DND-41 (cell line): ENCODE measurements around the gene MBNL2.

Experiments
- EZH2 ChIP-seq: IDR thresholded peaks from 3 replicates; pipeline ENCODE4 v1.6.1; 2012; ENCODE audit warnings: borderline replicate concordance, low read depth, mild to moderate bottlenecking, moderate library complexity, low read length, inconsistent platforms; ENCODE audit not compliant: severe bottlenecking
- TF ChIP-seq, protein P1 (sequence below): IDR thresholded peaks from 2 replicates; pipeline ENCODE4 v1.5.1; 2012; ENCODE audit warnings: borderline replicate concordance, low read length, moderate library complexity, mild to moderate bottlenecking; ENCODE audit not compliant: poor library complexity, severe bottlenecking; ENCODE audit errors: extremely low read depth

DNA sequence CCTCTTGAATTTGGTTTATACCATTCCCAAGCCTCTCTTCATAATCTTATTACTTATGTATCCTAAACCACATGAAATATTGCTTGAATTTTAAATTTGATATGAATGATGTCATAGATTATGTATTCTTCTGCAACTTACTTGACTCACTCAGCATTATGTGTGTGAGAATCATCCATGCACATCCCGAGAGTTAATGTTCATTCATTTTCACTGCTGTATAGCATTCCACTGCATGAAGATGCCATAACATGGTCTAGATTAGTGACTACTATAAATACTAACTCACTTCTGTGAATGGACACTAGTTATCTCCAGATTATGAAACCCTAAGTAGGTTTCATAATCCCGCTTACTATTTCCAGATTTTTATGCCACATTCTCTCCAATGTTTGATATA is 186.8 kb downstream of the MBNL2 start:
- TF ChIP-seq, protein P1, sequence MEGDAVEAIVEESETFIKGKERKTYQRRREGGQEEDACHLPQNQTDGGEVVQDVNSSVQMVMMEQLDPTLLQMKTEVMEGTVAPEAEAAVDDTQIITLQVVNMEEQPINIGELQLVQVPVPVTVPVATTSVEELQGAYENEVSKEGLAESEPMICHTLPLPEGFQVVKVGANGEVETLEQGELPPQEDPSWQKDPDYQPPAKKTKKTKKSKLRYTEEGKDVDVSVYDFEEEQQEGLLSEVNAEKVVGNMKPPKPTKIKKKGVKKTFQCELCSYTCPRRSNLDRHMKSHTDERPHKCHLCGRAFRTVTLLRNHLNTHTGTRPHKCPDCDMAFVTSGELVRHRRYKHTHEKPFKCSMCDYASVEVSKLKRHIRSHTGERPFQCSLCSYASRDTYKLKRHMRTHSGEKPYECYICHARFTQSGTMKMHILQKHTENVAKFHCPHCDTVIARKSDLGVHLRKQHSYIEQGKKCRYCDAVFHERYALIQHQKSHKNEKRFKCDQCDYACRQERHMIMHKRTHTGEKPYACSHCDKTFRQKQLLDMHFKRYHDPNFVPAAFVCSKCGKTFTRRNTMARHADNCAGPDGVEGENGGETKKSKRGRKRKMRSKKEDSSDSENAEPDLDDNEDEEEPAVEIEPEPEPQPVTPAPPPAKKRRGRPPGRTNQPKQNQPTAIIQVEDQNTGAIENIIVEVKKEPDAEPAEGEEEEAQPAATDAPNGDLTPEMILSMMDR: no peak
- no peak for TF ChIP-seq EZH2
